ENCODE results near the gene DPM3.

Gene DPM3

DNA sequence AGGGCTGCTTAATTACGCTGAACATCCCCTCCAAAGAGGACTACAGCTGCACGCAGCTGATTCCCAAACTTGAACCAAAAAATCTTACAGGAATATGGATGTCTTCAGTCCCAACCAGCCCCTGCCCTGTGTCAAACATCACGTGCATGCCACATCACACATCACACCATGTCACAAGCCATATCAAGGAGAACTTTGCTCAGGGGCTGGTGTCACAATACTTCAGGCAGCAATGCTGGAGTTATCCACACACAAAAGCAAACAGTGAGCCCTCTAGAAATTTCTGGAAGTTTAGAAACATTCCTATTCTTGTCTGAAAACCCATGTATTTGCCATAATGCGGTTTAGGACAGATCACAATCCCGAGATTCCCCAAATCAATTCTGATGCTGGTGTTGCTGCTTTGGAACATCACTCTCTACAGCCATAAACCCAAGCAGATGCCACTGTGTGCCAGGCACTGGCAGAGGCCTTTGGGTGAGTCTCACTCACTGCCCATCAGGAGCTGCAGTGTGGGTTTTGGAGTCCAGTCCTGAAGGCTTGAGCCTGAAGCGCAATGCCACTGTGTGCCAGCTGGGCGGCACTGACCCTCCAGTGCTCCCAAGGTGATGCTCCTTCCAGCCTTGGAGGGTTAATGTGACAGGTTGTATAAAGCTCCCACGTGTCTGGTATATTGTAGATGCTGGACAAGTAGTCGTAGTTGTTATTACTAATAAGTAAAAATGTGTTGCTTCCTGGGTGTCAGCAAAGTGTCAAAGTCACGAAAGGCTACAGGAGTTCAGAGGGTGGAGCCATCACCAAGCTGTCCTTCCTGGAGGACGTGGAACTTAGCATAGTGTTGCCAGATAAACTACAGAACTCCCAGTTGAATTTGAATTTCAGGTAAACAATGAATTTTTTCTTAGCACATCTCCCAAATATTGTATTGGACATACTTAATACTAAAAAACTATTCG lies 32.7 kb downstream of the DPM3 start:
- ATAC-seq (ENCODE audit: low read depth) (no peak), DNase-seq (ENCODE audit: low spot score) (no peak)
- TF ChIP-seq, protein P1, sequence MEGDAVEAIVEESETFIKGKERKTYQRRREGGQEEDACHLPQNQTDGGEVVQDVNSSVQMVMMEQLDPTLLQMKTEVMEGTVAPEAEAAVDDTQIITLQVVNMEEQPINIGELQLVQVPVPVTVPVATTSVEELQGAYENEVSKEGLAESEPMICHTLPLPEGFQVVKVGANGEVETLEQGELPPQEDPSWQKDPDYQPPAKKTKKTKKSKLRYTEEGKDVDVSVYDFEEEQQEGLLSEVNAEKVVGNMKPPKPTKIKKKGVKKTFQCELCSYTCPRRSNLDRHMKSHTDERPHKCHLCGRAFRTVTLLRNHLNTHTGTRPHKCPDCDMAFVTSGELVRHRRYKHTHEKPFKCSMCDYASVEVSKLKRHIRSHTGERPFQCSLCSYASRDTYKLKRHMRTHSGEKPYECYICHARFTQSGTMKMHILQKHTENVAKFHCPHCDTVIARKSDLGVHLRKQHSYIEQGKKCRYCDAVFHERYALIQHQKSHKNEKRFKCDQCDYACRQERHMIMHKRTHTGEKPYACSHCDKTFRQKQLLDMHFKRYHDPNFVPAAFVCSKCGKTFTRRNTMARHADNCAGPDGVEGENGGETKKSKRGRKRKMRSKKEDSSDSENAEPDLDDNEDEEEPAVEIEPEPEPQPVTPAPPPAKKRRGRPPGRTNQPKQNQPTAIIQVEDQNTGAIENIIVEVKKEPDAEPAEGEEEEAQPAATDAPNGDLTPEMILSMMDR (IDR thresholded peaks at IDR 0.05; ENCODE audit: poor library complexity, severe bottlenecking): no peak
- H3K27me3 ChIP-seq (ENCODE audit: insufficient read depth, poor library complexity, severe bottlenecking): no peaks in the 10 kb centered on the region
- no peak overlapping the region for H3K4me3 ChIP-seq (ENCODE audit: severe bottlenecking)
- H3K27ac ChIP-seq (ENCODE audit: poor library complexity, severe bottlenecking): no peak overlapping the region
- H3K9me3 ChIP-seq (ENCODE audit: severe bottlenecking): no peaks in the 10 kb centered on the region
- H3K36me3 ChIP-seq (ENCODE audit: low read depth): no peaks in the 10 kb centered on the region
- no peaks in the 10 kb centered on the region for H3K4me1 ChIP-seq (ENCODE audit: insufficient read depth, poor library complexity, severe bottlenecking)

DNA sequence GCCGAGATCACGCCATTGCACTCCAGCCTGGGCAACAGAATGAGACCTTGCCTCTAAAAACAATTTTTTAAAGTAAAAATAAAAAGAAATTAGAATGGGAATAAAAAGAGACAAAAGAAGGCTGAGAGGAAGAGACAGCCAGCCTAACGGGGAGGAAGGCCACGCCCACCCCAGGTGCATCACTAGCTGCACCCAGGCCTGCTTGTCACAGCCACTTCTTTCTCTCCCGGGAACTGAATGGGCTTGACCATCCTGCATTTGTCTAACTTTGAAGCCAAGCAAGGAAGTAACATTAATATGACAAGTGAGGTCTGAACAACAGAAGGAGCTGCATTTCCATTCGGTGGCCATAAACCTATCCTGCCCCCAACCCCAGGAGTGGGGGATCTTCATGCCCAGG lies 33.5 kb downstream of the DPM3 start:
- ATAC-seq (ENCODE audit: low read depth): no peak
- H3K27ac ChIP-seq (ENCODE audit: poor library complexity, severe bottlenecking): no peak overlapping the region

DNA sequence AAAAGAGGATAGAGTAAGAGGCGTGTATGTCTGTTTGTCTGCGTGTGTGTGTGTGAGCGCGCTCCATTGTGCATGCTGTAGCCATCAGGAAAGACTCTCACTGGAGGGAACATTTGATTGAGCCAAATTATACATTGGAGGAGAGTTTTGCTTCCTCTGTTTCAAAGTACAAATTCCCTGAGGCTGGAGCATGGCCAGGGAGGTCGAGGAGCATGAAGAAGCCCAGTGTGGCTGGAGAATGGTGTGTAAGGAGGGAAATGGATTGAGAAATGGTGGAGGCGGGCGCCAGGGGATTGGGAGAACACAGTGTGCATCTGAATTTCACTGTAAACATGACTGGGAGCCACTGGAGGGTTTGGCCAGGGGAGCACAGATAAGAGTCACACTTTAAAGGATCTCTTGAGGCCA lies 34.7 kb downstream of the DPM3 start:
- Histone ChIP-seq H3K4me3 (ENCODE audit: severe bottlenecking) (no peak overlapping the region), H3K27ac (ENCODE audit: poor library complexity, severe bottlenecking) (no peak overlapping the region), H3K4me1 (ENCODE audit: insufficient read depth, poor library complexity, severe bottlenecking) (no peaks in the 10 kb centered on the region), H3K36me3 (ENCODE audit: low read depth) (no peaks in the 10 kb centered on the region), H3K9me3 (ENCODE audit: severe bottlenecking) (no peaks in the 10 kb centered on the region), H3K27me3 (ENCODE audit: insufficient read depth, poor library complexity, severe bottlenecking) (no peaks in the 10 kb centered on the region)
- TF ChIP-seq, protein P1 (IDR thresholded peaks at IDR 0.05; ENCODE audit: poor library complexity, severe bottlenecking): no peak
- DNase-seq (ENCODE audit: low spot score) (no peak), ATAC-seq (ENCODE audit: low read depth) (no peak)

More for the DNA sequence above, 33.5 kb downstream of the DPM3 start:
- no peak overlapping the region for H3K4me3 ChIP-seq (ENCODE audit: severe bottlenecking)
- H3K4me1 ChIP-seq (ENCODE audit: insufficient read depth, poor library complexity, severe bottlenecking): no peaks in the 10 kb centered on the region
- H3K9me3 ChIP-seq (ENCODE audit: severe bottlenecking): no peaks in the 10 kb centered on the region
- no peaks in the 10 kb centered on the region for H3K36me3 ChIP-seq (ENCODE audit: low read depth)
- TF ChIP-seq, protein P1 (IDR thresholded peaks at IDR 0.05; ENCODE audit: poor library complexity, severe bottlenecking): no peak
- DNase-seq (ENCODE audit: low spot score): no peak
- H3K27me3 ChIP-seq (ENCODE audit: insufficient read depth, poor library complexity, severe bottlenecking): no peaks in the 10 kb centered on the region

DNA sequence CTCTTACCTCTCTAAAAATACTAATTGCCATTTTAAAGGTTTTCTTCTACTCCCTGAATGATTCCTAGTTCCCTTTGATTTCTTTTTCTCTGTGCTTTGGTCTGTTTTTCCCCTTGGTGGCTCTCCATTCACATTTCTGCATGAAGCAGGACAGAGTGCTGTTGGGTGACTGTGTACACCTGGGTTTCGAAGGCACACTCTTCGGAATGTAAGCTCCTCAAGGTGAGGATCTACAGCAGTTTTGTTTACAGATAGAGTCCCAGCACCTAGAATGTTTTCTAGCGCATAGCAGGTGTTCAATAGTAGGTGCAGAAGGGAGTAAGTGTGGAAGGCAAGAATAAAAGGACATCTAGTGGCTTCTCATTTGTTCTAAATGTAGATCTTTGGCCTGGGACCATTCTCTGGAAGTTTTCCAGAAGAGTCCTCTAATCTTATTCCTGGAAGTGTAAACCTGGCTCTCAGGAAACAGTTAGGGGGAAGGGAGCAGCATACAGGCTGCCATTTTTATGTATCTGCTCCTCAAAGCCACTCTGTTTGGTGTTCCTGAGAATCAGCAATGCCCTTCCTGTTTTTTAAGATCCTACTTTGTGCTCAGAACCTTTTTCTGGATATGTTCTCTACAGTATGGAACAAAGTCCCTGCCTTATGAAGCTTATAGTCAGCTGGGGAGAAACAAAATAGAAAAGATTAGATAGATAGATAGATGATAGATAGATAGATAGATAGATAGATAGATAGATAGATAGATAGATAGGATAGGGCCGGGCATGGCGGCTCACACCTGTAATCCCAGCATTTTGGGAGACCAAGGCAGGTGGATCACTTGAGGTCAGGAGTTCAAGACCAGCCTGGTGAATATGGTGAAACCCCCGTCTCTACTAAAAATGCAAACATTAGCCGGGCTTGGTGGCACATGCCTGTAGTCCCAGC lies 35.5 kb downstream of the DPM3 start:
- TF ChIP-seq, protein P1 (IDR thresholded peaks at IDR 0.05; ENCODE audit: poor library complexity, severe bottlenecking): no peak
- Histone ChIP-seq H3K27ac (ENCODE audit: poor library complexity, severe bottlenecking) (no peak overlapping the region), H3K9me3 (ENCODE audit: severe bottlenecking) (no peaks in the 10 kb centered on the region), H3K27me3 (ENCODE audit: insufficient read depth, poor library complexity, severe bottlenecking) (no peaks in the 10 kb centered on the region), H3K4me3 (ENCODE audit: severe bottlenecking) (no peak overlapping the region), H3K36me3 (ENCODE audit: low read depth) (no peaks in the 10 kb centered on the region), H3K4me1 (ENCODE audit: insufficient read depth, poor library complexity, severe bottlenecking) (no peaks in the 10 kb centered on the region)
- DNase-seq (ENCODE audit: low spot score) (no peak), ATAC-seq (ENCODE audit: low read depth) (no peak)

Data from RWPE2 (cell line).